Skin epidermis (tissue), 12 donors: ENCODE measurements around the gene ORM1.

Experiments
- H3K27ac ChIP-seq, 21 experiments: fragments of 200-600 bp; sonication (generic) in 11 of 21; one replicate each; pipeline ENCODE4 v1.5.0; 2020; ENCODE audit warnings: mild to moderate bottlenecking in 3 of 21, inconsistent platforms in 2 of 21, moderate library complexity in 2 of 21
- H3K4me3 ChIP-seq, 7 experiments: fragments of 200-600 bp; sonication (generic) in 2 of 7; one replicate each; pipeline ENCODE4 v1.5.0; 2020; ENCODE audit warnings: inconsistent platforms in 2 of 7, mild to moderate bottlenecking in 2 of 7, moderate library complexity in 1 of 7

Gene ORM1

GRCh38 chr9:114302727-114303126, 20.2 kb upstream of the ORM1 start:
- Histone ChIP-seq H3K27ac (no peak overlapping the region), H3K4me3 (no peak overlapping the region)

- no peak overlapping the region for H3K4me3 ChIP-seq
These were observed 19.3 kb upstream of the ORM1 start for GRCh38 chr9:114303571-114303970.

DNA sequence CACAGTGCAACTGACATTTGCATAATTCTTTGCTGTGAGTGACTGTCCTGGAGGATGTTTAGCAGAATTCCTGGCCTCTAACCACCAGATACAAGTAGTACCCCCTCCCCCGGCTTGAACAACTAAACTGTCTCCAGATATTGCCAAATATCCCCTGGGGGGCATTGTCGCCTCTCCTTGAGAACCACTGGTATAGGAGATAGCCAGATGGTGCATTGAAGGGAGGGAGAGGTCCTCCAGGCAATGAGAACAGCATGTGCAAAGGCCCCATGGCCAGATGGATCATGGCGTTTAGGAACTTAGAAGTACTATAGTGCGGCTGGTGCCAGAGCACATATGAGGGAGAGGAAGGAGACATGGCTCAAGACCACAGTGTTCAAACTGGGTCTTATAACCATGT, 18.9 kb upstream of the ORM1 start:
- no peak overlapping the region for H3K4me3 ChIP-seq
- no peak overlapping the region for H3K27ac ChIP-seq

More at GRCh38 chr9:114303571-114303970, 19.3 kb upstream of the ORM1 start:
- H3K27ac ChIP-seq, result no peak overlapping the region

DNA sequence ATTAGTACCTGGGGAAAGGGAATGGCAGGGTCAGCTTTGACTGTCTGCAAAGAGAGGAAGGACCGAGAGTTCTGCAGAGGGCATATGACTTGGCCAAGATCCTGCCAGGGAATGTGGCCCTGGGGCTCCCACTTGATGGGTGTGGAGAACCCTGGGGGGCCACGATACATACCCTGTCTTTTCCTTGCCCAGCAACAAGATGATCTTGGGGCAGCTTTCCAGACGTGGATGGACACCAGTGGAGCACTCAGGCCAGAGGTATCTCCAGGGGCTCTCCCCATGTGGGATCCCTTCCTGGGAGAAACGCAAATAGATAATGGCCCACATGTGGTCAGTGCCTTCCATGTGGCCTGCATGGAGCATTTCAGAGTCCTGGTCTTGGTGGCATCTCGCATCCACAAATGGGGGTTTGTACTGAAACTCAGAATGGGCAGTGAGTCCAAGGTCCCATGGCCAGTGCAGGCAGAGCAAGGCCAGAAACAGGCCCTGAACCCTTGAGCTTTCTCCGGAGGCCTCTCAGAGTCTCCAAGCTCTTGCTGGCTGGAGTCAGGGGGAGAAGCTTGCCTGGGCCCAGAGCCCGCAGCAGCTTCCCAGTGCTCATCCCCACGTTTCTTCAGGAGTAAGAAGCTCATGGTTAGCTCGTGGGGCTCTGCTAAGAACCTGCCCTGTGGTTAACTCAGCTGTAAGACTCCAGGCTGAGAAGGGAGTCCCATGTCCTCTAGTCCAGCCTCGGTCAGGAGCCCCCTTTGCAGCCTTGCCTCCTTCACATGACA, 18.3 kb upstream of the ORM1 start:
- no peak overlapping the region for H3K27ac ChIP-seq
- no peak overlapping the region for H3K4me3 ChIP-seq

DNA sequence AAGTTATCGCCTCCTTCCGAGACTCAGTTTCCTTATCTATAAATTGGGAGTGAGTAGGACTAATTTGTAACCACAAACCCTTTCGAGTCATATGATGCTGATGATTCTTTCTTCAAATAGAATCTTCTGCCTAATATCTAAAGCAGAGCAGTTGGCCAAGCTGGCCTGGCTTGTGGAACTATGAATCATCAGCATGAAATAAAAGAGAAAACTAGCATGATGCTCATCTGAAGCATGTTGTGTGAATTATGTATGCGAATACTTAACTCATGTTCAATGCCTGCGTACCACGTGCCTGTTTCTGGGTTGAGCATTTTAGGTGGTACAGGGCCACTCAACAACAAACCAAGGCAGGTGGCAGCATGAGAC, 15.0 kb upstream of the ORM1 start:
- Histone ChIP-seq H3K4me3 (no peak overlapping the region), H3K27ac (peak overlapping the region in 1 of 21 experiments; percentile 67)

GRCh38 chr9:114308361-114308950, 14.4 kb upstream of the ORM1 start:
- no peak overlapping the region for H3K27ac ChIP-seq
- no peak overlapping the region for H3K4me3 ChIP-seq

DNA sequence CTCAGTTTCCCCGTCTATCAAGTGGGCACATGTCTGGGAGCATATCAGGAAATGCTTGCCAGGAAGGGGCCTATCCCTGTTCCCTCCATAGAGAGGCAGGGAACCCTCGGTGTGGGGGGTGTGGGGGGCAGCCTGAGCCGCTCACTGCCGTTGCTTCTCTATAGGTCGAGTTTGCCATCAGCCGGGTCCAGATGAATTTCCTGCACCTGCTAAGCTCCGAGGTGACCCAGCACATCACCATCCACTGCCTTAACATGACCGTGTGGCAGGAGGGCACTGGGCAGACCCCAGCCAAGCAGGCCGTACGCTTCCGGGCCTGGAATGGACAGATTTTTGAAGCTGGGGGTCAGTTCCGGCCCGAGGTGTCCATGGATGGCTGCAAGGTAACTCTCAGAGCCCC, 13.8 kb upstream of the ORM1 start:
- Histone ChIP-seq H3K27ac (no peak overlapping the region), H3K4me3 (no peak overlapping the region)

DNA sequence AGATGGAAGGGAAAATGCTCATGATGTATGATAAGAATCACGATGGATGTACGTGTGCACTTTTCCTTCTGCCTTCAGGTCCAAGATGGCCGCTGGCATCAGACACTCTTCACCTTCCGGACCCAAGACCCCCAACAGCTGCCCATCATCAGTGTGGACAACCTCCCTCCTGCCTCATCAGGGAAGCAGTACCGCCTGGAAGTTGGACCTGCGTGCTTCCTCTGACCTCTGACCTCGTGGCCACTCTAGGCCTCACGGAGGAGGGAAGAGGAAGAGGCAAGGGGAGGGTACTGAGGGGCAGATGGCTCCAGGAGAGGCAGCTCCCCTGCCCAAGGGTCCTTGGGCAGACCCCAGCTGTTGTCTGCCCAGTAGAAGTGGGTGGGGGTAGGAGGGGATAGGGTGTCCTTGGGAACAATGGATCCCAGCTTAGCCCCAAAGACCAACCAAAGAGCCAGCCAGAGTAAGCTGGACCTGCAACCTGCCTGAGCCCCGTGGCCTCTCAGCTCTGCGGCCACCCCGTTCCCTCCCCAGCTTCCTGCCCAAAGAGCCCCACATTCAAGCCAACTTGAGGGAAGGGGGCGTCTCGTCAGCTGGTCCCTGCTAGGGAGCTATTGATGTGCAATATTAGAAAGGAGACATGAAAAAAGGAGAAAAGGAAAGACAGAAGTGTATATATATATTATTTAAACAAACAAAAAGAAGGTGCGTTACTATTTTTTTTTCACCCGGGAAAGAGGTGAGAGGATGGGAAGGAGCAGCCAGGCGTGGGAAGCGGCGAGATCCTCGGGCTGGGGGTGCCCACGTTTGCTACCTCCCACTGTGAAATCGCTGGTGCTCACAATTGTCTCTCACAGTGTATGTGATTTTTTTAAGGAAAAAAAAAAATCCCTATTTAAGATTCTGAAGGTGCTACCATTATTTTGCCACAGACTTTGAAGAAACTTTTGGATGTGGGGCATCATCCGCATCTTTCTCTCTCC, 12.1 kb upstream of the ORM1 start:
- Histone ChIP-seq H3K4me3 (no peak overlapping the region), H3K27ac (no peak overlapping the region)

DNA sequence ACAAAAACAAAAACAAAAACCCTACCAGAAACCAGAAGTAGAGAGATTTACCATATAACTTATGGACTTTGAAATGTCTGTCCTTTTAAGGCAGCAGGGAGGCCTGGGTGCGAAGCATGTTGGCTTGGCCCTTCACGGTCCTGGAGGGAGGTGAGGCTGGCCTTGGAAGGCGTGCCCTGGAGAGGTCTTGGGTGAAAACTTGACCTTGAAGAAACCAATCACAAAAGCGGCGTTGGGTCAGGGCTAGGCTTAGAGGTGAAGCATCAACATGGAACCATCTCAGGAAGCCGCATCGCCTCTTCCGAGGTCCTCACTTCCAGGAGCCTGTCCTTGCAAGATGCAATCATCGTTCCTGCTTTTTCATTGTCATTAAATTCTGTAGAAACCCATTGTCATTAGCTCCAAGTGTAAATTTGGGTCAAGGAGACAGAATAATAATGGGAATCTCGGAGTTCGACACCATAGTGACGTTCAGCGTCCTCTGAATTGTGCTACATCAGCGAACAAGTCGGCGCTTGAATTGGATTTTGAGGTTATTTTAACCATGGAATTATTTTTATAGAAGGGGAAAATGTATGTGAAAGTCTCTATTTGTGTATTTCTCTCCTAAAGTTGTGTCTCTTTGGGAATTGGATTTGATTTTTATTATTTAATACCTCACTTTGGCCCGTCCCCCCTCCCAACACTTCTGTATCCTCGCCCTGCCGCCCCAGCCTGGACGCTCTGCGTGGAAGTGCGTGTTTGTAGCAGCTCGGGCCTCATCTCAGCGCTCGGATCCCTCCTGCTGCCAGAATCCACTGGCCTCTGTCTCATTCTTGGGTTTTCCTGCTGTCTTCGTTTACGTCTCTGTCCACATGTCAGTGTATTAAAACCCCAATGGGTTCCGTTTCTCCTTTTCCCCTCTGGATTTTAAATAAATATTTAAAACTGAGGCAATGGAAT, 11.1 kb upstream of the ORM1 start:
- Histone ChIP-seq H3K27ac (no peak overlapping the region), H3K4me3 (no peak overlapping the region)

DNA sequence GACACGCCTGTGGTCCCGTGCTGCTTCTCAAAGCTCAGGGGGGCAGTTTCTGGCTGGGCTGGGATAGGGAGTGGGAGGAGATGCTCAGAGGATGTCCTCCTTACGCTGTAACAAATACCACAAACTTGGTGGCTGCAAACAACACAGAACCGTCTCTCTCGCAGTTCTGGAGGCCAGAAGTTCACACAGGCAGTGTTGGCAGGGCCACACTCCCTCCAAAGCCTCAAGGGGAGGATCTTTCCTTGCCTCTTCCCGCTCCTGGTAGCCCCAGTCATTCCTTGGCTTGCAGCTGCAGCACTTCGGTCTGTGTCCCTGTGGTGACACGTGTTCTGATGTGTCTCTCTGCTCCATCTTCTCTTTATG, 10.4 kb upstream of the ORM1 start:
- H3K4me3 ChIP-seq, result no peak overlapping the region
- H3K27ac ChIP-seq, result no peak overlapping the region

DNA sequence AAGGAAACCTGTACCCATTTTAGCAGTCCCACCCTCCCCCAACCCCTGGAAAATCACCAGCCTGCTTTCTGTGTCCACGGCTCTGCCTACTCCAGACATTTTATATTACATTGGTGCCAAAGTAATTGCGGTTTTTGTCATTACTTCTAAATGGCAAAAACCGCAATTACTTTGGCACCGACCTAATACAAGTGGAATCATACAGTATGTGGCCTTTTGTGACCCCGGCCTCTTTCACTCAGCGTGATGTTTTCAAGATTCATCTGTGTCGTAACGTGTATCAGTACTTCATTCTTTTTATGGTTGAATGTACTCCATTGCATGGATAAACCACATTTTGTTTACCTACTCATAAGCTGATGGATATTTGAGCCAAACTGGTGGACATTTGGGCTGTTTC, 9.7 kb upstream of the ORM1 start:
- no peak overlapping the region for H3K27ac ChIP-seq
- no peak overlapping the region for H3K4me3 ChIP-seq

DNA sequence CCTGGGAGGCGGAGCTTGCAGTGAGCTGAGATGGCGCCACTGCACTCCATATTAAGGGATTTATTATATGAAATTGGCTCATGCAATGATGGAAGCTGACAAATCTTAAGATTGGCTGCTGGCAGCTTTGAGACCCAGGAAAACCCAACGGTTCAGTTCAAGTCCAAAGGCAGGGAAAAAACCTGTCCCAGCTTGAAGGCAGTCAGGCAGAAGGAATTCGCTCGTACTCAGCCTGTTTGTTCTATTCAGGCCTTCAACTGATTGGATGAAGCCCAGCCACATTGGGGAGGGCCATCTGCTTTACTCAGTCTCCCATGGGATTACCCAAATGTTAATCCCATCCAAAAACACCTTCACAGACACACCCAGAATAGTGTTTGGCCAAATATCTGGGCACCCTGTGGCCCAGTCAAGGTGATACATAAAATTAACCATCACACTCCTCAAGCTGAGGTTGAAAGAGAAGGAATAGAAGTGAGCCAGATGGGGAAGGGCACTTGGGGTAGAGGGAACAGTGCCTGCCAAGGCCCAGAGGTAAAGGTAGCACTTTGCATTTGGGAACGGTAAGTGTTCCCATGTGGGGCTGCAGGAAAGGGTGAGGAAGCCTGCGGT, 8.5 kb upstream of the ORM1 start:
- H3K4me3 ChIP-seq, result no peak overlapping the region
- no peak overlapping the region for H3K27ac ChIP-seq

GRCh38 chr9:114314881-114315722, 7.8 kb upstream of the ORM1 start:
- Histone ChIP-seq H3K27ac (no peak overlapping the region), H3K4me3 (no peak overlapping the region)

- no peak overlapping the region for H3K4me3 ChIP-seq
- no peak overlapping the region for H3K27ac ChIP-seq
These were observed 7.1 kb upstream of the ORM1 start for GRCh38 chr9:114315723-114316363.

DNA sequence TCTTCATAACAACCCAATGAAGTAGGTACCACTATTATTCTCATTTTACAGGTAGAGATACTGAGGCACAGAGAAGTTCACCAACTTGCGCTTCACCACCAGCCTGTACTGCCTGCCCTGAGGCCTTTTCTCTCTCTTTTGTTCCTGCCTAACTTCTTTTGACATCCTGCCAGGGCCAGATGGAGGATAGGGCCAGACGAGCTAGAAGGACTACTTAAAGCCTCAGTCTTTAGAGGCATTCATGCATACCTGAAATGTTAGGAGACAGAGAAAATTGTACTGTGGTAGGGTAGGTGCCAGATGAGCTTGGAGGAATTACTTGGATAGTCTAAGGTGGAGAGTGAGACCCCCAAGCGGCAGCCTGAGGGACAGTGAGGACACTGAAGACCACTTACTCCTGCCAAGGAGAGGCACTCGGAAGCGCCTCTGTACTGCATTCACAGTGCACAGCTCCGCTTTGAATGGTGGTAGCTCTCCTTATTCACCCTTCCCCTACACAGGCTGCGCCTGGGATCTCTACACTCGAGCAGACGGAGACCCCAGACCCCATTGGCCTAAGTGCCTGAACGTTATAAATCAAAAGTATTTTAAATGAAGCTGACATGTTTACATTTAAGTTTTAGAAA, 6.2 kb upstream of the ORM1 start:
- no peak overlapping the region for H3K4me3 ChIP-seq
- H3K27ac ChIP-seq, result no peak overlapping the region

- Histone ChIP-seq H3K4me3 (no peak overlapping the region), H3K27ac (no peak overlapping the region)
These were observed 5.1 kb upstream of the ORM1 start for GRCh38 chr9:114317665-114318357.

DNA sequence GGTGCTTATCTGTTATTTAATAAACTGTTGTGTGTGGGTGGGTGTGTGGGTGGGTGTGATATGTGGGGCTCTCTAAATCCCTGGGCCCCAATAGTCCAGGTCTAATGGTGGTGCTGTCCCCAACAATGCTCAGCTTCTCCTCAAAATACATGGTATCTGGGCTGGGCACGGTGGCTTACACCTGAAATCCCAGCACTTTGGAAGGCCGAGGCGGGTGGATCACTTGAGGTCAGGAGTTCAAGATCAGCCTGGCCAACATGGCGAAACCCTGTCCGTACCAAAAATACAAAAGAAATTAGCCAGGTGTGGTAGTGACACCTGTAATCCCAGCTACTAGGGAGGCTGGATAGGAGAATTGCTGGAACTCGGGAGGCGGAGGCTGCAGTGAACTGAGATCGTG, 4.5 kb upstream of the ORM1 start:
- H3K4me3 ChIP-seq, result no peak overlapping the region
- H3K27ac ChIP-seq, result no peak overlapping the region
